GM12878 (cell line): ENCODE data around the gene GDA. TPM values are rescaled to one million over a fixed set of nuclear protein-coding genes. Genes with fewer than 3 reads are reported as not detected.

Experiments used
- ATAC-seq: fragments of 200-7000 bp; cut with Tn5 transposase; 3 replicates; pipeline ENCODE4 v1.9.1; 2020; ENCODE audit warnings: mild to moderate bottlenecking, moderate library complexity
- BruUV-seq: library from RNA; stranded (reverse); fragments of 400-500 nt; replicated peaks from 2 replicates; lab custom pipeline; 2021; lab: Mats Ljungman, UMichigan
- CTCF ChIA-PET: fragments of 300-600 bp; sonication (Branson Sonifier 250); formaldehyde crosslinking; extraction: SDS; loops from one replicate; lab custom pipeline; 2021; ENCODE audit warnings: inconsistent platforms; lab: Yijun Ruan, JAX
- POLR2A ChIA-PET: fragments of 350-600 bp; formaldehyde crosslinking; extraction: SDS; loops from one replicate; lab custom pipeline; 2021; ENCODE audit warnings: inconsistent platforms; lab: Charles Lee
- RAD21 ChIA-PET: fragments of 300-600 bp; sonication (Branson Sonifier 250); formaldehyde crosslinking; loops from one replicate; lab custom pipeline; 2023; ENCODE audit warnings: antibody characterized with exemption; ENCODE audit not compliant: unreplicated experiment; lab: Charles Lee
- SMC1A ChIA-PET: fragments of 300-600 bp; sonication (Branson Sonifier 250); formaldehyde crosslinking; loops from one replicate; lab custom pipeline; 2023; ENCODE audit not compliant: unreplicated experiment, uncharacterized antibody; lab: Charles Lee
- DNase-seq: peaks from one replicate; pipeline ENCODE4 v3.0.0-alpha.2; 2011; ENCODE audit warnings: low read depth, low spot score
- FAIRE-seq: peaks from 3 replicates; lab custom pipeline; 2011; peaks lifted over from hg19 to GRCh38; lab: Jason Lieb, UNC
- H2AFZ ChIP-seq: 2 replicates; pipeline ENCODE4 v1.6.0; 2011; ENCODE audit warnings: low read depth, low read length, control low read depth; ENCODE audit not compliant: control insufficient read depth
- H3K27ac ChIP-seq: 2 replicates; pipeline ENCODE4 v1.5.1; 2011; ENCODE audit warnings: control low read depth; ENCODE audit not compliant: control insufficient read depth, insufficient read depth
- H3K27me3 ChIP-seq, 2 experiments: replicated peaks in 1 of 2; 2 replicates each; pipeline versions ENCODE4 v1.6.0 to v1.6.1; 2011; ENCODE audit warnings: low read length in 1 of 2; ENCODE audit not compliant: control insufficient read depth in 2 of 2, insufficient read depth in 2 of 2
- H3K36me3 ChIP-seq, 2 experiments: 2 replicates each; pipeline ENCODE4 v1.5.1; 2011; ENCODE audit warnings: low read length in 1 of 2; ENCODE audit not compliant: control insufficient read depth in 2 of 2, insufficient read depth in 2 of 2
- H3K4me1 ChIP-seq: 2 replicates; pipeline ENCODE4 v1.6.1; 2011; ENCODE audit warnings: mild to moderate bottlenecking, low read length, moderate library complexity, mixed read lengths; ENCODE audit not compliant: control insufficient read depth, insufficient read depth
- H3K4me2 ChIP-seq: 2 replicates; pipeline ENCODE4 v1.6.0; 2011; ENCODE audit warnings: control low read depth; ENCODE audit not compliant: control insufficient read depth, insufficient read depth
- H3K4me3 ChIP-seq: fragments of 200-600 bp; sonication (generic); 2 replicates; pipeline ENCODE4 v1.5.1; 2016
- H3K79me2 ChIP-seq: 2 replicates; pipeline ENCODE4 v1.6.0; 2011; ENCODE audit warnings: low read length; ENCODE audit not compliant: control insufficient read depth, insufficient read depth
- H3K9ac ChIP-seq: 2 replicates; pipeline ENCODE4 v1.8.0; 2011; ENCODE audit warnings: low read length, control low read depth, mixed read lengths; ENCODE audit not compliant: control insufficient read depth, insufficient read depth
- H3K9me3 ChIP-seq: replicated peaks from 3 replicates; pipeline ENCODE4 v1.5.1; 2011; ENCODE audit warnings: mild to moderate bottlenecking, low read length; ENCODE audit not compliant: control insufficient read depth, insufficient read depth
- H4K20me1 ChIP-seq: 2 replicates; pipeline ENCODE4 v1.6.0; 2011; ENCODE audit not compliant: control insufficient read depth, insufficient read depth
- CBFB ChIP-seq: IDR thresholded peaks from 2 replicates; pipeline ENCODE4 v1.6.1; 2016; ENCODE audit warnings: antibody characterized with exemption, low read depth
- CREM ChIP-seq: IDR thresholded peaks from 2 replicates; pipeline ENCODE4 v1.6.1; 2014; ENCODE audit warnings: antibody characterized with exemption, low read depth
- EP300 ChIP-seq, 2 experiments: fragments of 150-350 bp in 1 of 2; IDR thresholded peaks; 2 replicates each; pipeline ENCODE4 v1.6.1; 2011 to 2012; ENCODE audit warnings: low read depth in 2 of 2, low read length in 2 of 2, borderline replicate concordance in 1 of 2, improper control_type of control experiment in 1 of 2, inconsistent platforms in 1 of 2; ENCODE audit not compliant: control insufficient read depth in 1 of 2
- FOXM1 ChIP-seq: IDR thresholded peaks from 2 replicates; pipeline ENCODE4 v1.6.1; 2012; ENCODE audit warnings: low read depth, mild to moderate bottlenecking, inconsistent platforms, low read length, moderate library complexity
- RAD21 ChIP-seq: IDR thresholded peaks from 2 replicates; pipeline ENCODE4 v1.6.1; 2011; ENCODE audit warnings: mild to moderate bottlenecking, low read depth, low read length, moderate library complexity; ENCODE audit not compliant: insufficient read depth
- RELA ChIP-seq: fragments of 450-650 bp; IDR thresholded peaks from 2 replicates; pipeline ENCODE4 v1.8.0; 2014; ENCODE audit warnings: borderline replicate concordance; ENCODE audit not compliant: partially characterized antibody
- SPI1 ChIP-seq: IDR thresholded peaks from 2 replicates; pipeline ENCODE4 v1.6.1; 2011; ENCODE audit warnings: low read depth, mild to moderate bottlenecking, low read length, moderate library complexity, borderline replicate concordance; ENCODE audit not compliant: insufficient read depth
- SUPT20H ChIP-seq: IDR thresholded peaks from 2 replicates; pipeline ENCODE4 v1.6.1; 2011; ENCODE audit warnings: low read depth, mild to moderate bottlenecking, low read length, moderate library complexity, borderline replicate concordance; ENCODE audit not compliant: control insufficient read depth
- TCF3 ChIP-seq: IDR thresholded peaks from 2 replicates; pipeline ENCODE4 v1.6.1; 2012; ENCODE audit warnings: low read depth, mild to moderate bottlenecking, low read length, borderline replicate concordance; ENCODE audit not compliant: insufficient read depth
- ZZZ3 ChIP-seq: IDR thresholded peaks from 2 replicates; pipeline ENCODE4 v1.6.1; 2011; ENCODE audit warnings: low read depth; ENCODE audit not compliant: control insufficient read depth, insufficient read length
- WGBS: methylation state at CpG from one replicate; pipeline ENCODE4 v1.1.6; 2016; ENCODE audit warnings: low lambda C conversion rate; ENCODE audit not compliant: insufficient replicate concordance, insufficient coverage; ENCODE audit errors: missing lambda C conversion rate; 5-methylcytosine and 5-hydroxymethylcytosine counted together
- in situ Hi-C: fragments of 300-500 bp; cut with MboI; formaldehyde crosslinking; loops from 9 replicates; pipeline ENCODE4 v1.14.3; 2018; ENCODE audit warnings: mixed read lengths
- intact Hi-C: fragments of 100-400 bp; cut with micrococcal nuclease; formaldehyde crosslinking; loops from one replicate; pipeline ENCODE4 v1.14.2; 2022; ENCODE audit not compliant: unreplicated experiment
- polyA plus RNA-seq, 11 experiments: library from polyadenylated mRNA; depleted of rRNA in 4 of 11; unstranded in 6 of 11; stranded (reverse) in 5 of 11; fragments of >200 nt; fragmentation: Nextera tagmentation in 4 of 11; fragmentation: Illumina TruSeq in 1 of 11; extraction: Ambion mirVana in 4 of 11; extraction: Trizol in 1 of 11; gene quantifications; 1 replicate in 1 of 11; 2 replicates in 10 of 11; pipeline versions ENCODE4 v1.2.1 to v1.2.3, GENCODE V29; 2011 to 2016; ENCODE audit warnings: inconsistent platforms in 2 of 11, missing spikeins in 2 of 11, low read depth in 1 of 11
- total RNA-seq, 4 experiments: library from RNA; depleted of rRNA in 3 of 4; stranded (reverse); fragments of >200 nt in 3 of 4; fragmentation: Illumina TruSeq in 1 of 4; extraction: Trizol in 1 of 4; gene quantifications; 2 replicates each; pipeline versions ENCODE4 v1.2.1 to v1.2.3, GENCODE V29; 2013 to 2021
- TF ChIP-seq, protein P1 (sequence below): IDR thresholded peaks from 2 replicates; pipeline ENCODE4 v1.6.1; 2011; ENCODE audit warnings: low read depth, low read length, improper control_type of control experiment, borderline replicate concordance
- TF ChIP-seq, protein P2 (sequence below): fragments of 450-650 bp; IDR thresholded peaks from 2 replicates; pipeline ENCODE4 v1.6.1; 2016; ENCODE audit warnings: mild to moderate bottlenecking

GDA gene
- total and polyA plus RNA-seq, 10 of the 15 experiments (the other 5 are each of a cell fraction or from before 2014, with no cell fraction given): 0.19 to 17.9 (median 0.48) TPM; not detected in 2

DNA sequence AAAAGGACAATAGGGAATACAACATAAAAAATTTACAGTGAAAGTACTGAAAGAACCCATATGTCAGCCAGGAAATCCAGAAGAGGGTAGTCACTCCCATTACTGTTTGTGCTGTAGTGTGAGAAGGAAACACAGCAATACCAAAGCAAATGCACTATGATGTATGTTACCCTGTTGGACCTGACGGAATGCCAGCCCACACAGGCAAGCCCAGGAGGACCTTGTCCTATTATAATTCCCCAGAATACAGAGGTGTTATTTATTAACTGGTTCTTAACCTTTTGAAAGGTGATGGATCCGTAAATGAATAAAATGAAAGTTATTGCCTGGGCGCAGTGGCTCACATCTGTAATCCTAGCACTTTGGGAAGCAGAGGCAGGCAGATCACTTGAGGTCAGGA lies 79.0 kb downstream of the GDA start (continued):
- TF ChIP-seq, protein P1, sequence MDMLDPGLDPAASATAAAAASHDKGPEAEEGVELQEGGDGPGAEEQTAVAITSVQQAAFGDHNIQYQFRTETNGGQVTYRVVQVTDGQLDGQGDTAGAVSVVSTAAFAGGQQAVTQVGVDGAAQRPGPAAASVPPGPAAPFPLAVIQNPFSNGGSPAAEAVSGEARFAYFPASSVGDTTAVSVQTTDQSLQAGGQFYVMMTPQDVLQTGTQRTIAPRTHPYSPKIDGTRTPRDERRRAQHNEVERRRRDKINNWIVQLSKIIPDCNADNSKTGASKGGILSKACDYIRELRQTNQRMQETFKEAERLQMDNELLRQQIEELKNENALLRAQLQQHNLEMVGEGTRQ: no peak
- no peak for TF ChIP-seq CBFB
- no peak for TF ChIP-seq FOXM1
- TF ChIP-seq, all 136 proteins: peak for 0

DNA sequence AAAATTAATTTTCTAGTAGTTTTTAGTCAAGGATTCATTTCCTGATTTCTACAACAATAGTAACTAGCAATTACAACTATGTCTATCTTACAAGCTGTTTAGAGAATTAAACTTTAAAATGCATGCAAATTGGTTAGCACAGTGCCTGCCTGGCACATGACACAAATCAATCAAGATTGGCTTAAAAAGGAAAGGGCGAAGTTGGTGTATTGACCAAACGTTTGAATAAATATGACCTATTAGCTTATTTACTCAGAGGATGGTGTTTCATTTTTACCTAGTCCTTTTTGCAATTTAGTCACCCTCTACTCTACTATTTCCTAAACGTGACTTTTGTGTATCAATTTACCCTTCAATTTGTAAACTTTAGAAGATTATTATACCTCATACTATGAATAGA lies 83.5 kb downstream of the GDA start:
- no TSS peak for BruUV-seq
- H3K27ac ChIP-seq: no peak overlapping the region
- H3K4me3 ChIP-seq: no peak overlapping the region
- no peaks in the 10 kb centered on the region for H4K20me1 ChIP-seq
- ChIA-PET SMC1A (interaction anchor here (0.6 to 1.0 kb wide), 2 partner anchors 39 to 97 kb away, joined by 3 read pairs; no protein-coding TSS in a partner anchor), POLR2A (no interaction called here), CTCF (interaction anchor here (0.6 kb wide), 1 partner anchor 11 kb away, joined by 3 read pairs; no protein-coding TSS in a partner anchor), RAD21 (interaction anchor here (0.7 to 1.3 kb wide), 2 partner anchors 8 to 42 kb away, joined by 3 read pairs; no protein-coding TSS in a partner anchor)
- DNase-seq: no peak
- no peaks in the 10 kb centered on the region for H3K36me3 ChIP-seq
- WGBS: 2% methylated on average over 3 of the region's 3 CpGs
- no peak overlapping the region for H3K4me2 ChIP-seq
- intact Hi-C loops (no loop called here), in situ Hi-C loops (no loop called here)
- H3K9ac ChIP-seq: no peak overlapping the region
- TF ChIP-seq CREM (no peak), TCF3 (no peak), ZZZ3 (no peak), RELA (no peak), SPI1 (no peak), SUPT20H (no peak), RAD21 (no peak), EP300 (IDR thresholded peaks at IDR 0.05; ENCODE audit: borderline replicate concordance in 1 of 2, control insufficient read depth in 1 of 2, low read depth in 2 of 2, low read length in 2 of 2) (no peak)
- TF ChIP-seq, protein P2, sequence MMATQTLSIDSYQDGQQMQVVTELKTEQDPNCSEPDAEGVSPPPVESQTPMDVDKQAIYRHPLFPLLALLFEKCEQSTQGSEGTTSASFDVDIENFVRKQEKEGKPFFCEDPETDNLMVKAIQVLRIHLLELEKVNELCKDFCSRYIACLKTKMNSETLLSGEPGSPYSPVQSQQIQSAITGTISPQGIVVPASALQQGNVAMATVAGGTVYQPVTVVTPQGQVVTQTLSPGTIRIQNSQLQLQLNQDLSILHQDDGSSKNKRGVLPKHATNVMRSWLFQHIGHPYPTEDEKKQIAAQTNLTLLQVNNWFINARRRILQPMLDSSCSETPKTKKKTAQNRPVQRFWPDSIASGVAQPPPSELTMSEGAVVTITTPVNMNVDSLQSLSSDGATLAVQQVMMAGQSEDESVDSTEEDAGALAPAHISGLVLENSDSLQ: no peak
- no peaks in the 10 kb centered on the region for H3K27me3 ChIP-seq
- no peaks in the 10 kb centered on the region for H3K9me3 ChIP-seq
- no peak overlapping the region for H2AFZ ChIP-seq
- no peak for FAIRE-seq
- no peaks in the 10 kb centered on the region for H3K4me1 ChIP-seq
- no peaks in the 10 kb centered on the region for H3K79me2 ChIP-seq
- ATAC-seq: no peak
